Endothelial cell of umbilical vein (primary cell): ENCODE data around the gene SMOC2.

Experiments
- EZH2 ChIP-seq: IDR thresholded peaks from 2 replicates; pipeline ENCODE4 v1.6.1; 2012; ENCODE audit warnings: borderline replicate concordance, low read depth, mild to moderate bottlenecking, moderate library complexity, low read length, inconsistent platforms; ENCODE audit not compliant: severe bottlenecking
- FOS ChIP-seq: IDR thresholded peaks from 2 replicates; pipeline ENCODE4 v1.6.1; 2011; ENCODE audit warnings: mild to moderate bottlenecking, low read length, moderate library complexity, borderline replicate concordance; ENCODE audit not compliant: insufficient read depth
- GATA2 ChIP-seq: IDR thresholded peaks from 2 replicates; pipeline ENCODE4 v1.7.0; 2011; ENCODE audit warnings: low read depth, mild to moderate bottlenecking, moderate library complexity, mixed read lengths, low read length; ENCODE audit not compliant: insufficient read length, insufficient read depth
- JUN ChIP-seq: IDR thresholded peaks from 2 replicates; pipeline ENCODE4 v1.6.1; 2011; ENCODE audit warnings: borderline replicate concordance, low read depth; ENCODE audit not compliant: insufficient read length, insufficient read depth
- MYC ChIP-seq: IDR thresholded peaks from one replicate; pipeline ENCODE4 v1.6.1; 2011; ENCODE audit warnings: mild to moderate bottlenecking, low read depth, low read length
- POLR2A ChIP-seq: IDR thresholded peaks from 2 replicates; pipeline ENCODE4 v1.6.1; 2012; ENCODE audit warnings: low read depth, mild to moderate bottlenecking, control low read depth, low read length
- POLR2AphosphoS5 ChIP-seq: IDR thresholded peaks from 2 replicates; pipeline ENCODE4 v1.6.1; 2012; ENCODE audit warnings: low read depth, mild to moderate bottlenecking, control low read depth, low read length, moderate library complexity; ENCODE audit not compliant: insufficient read depth
- TF ChIP-seq, protein P1 (sequence below), 2 donors: IDR thresholded peaks; 1 replicate in 1 of 2; 2 replicates in 1 of 2; pipeline ENCODE4 v1.5.1; 2011; ENCODE audit warnings: low read length in 2 of 2, mild to moderate bottlenecking in 2 of 2, moderate library complexity in 2 of 2, control low read depth in 1 of 2, inconsistent platforms in 1 of 2, low read depth in 1 of 2; ENCODE audit not compliant: insufficient read depth in 1 of 2; ENCODE audit errors: extremely low read depth in 1 of 2

DNA sequence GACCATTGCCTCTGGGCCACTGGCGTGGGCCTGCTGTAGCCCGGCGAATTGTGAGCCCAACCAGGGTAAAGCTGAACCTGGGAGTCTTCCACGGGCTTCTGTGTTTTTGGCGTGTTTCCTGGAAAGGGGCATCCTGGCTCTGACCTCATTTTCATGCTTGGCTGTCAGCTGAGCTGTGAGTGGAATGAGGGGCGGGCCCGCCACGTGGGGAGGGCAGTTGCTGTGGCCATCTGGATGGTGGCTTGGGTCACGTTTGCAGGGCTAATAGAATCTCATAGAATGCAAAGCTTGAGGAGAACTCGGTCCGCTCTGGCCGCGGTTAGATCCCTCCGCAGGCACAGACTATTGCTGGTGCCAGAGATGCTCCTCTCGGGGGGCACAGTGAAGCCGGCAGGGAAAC lies 263.0 kb downstream of the SMOC2 start:
- TF ChIP-seq, protein P1, sequence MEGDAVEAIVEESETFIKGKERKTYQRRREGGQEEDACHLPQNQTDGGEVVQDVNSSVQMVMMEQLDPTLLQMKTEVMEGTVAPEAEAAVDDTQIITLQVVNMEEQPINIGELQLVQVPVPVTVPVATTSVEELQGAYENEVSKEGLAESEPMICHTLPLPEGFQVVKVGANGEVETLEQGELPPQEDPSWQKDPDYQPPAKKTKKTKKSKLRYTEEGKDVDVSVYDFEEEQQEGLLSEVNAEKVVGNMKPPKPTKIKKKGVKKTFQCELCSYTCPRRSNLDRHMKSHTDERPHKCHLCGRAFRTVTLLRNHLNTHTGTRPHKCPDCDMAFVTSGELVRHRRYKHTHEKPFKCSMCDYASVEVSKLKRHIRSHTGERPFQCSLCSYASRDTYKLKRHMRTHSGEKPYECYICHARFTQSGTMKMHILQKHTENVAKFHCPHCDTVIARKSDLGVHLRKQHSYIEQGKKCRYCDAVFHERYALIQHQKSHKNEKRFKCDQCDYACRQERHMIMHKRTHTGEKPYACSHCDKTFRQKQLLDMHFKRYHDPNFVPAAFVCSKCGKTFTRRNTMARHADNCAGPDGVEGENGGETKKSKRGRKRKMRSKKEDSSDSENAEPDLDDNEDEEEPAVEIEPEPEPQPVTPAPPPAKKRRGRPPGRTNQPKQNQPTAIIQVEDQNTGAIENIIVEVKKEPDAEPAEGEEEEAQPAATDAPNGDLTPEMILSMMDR (IDR thresholded peaks at IDR 0.05; ENCODE audit: extremely low read depth in 1 of 2, insufficient read depth in 1 of 2, low read depth in 1 of 2, low read length in 2 of 2): no peak
- no peak for TF ChIP-seq POLR2A
- no peak for TF ChIP-seq EZH2
- TF ChIP-seq POLR2AphosphoS5: no peak
- TF ChIP-seq FOS: no peak
- TF ChIP-seq GATA2: no peak
- no peak for TF ChIP-seq MYC
- no peak for TF ChIP-seq JUN
